Measurements from ENCODE around the gene PALLD.

DNA sequence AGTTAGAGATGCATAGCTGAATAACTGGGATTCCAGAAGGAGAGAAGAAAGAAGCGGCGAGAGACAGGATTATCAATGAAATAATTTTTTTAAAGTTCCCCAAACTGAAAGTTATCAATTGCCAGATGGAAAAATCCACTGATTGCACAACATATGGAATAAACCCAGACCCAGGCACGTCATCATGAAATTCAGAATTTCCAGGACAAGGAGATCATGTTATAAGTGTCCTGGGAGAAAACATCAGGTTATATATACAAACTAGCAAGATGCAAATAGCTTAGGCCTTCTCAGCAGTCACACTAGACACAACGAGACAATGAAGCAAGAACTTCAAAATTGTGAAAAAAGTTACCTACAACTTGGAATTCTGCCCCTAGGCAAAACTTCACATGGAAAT is 200.0 kb downstream of the PALLD start:
- no peak for TF ChIP-seq CTCF (IDR thresholded peaks at IDR 0.05)
- TF ChIP-seq POLR2AphosphoS5 (IDR thresholded peaks at IDR 0.05): no peak
- TF ChIP-seq POLR2A (IDR thresholded peaks at IDR 0.05): no peak

Measured in sigmoid colon (tissue), 4 donors.